A549 (cell line): Measurements from ENCODE around the gene ABHD8. TPM values are rescaled to one million over a fixed set of nuclear protein-coding genes. Genes with fewer than 3 reads are reported as not detected.

Experiments used
- ATAC-seq, 2 experiments: fragments of 200-7000 bp in 1 of 2; fragments of >200 bp in 1 of 2; cut with Nextera tagmentation in 1 of 2; cut with Tn5 transposase in 1 of 2; 3 replicates each; pipeline versions ENCODE4 v1.8.0 to v1.9.1; 2018 to 2020; ENCODE audit warnings: mild to moderate bottlenecking in 1 of 2, moderate library complexity in 1 of 2
- CTCF ChIA-PET: fragments of 300-600 bp; sonication (Branson Sonifier 250); formaldehyde crosslinking; extraction: SDS; loops from one replicate; lab custom pipeline; 2021; ENCODE audit warnings: antibody characterized with exemption, inconsistent platforms; lab: Yijun Ruan, JAX
- POLR2A ChIA-PET: fragments of 350-600 bp; formaldehyde crosslinking; extraction: SDS; loops from one replicate; lab custom pipeline; 2021; ENCODE audit warnings: antibody characterized with exemption, inconsistent platforms; lab: Yijun Ruan, JAX
- DNase-seq, 2 experiments: peaks; one replicate each; pipeline versions ENCODE4 v3.0.0 to v3.0.0-alpha.2; 2011 to 2016; ENCODE audit warnings: low read depth in 1 of 2, low spot score in 1 of 2
- FAIRE-seq: peaks from 2 replicates; lab custom pipeline; 2011; peaks lifted over from hg19 to GRCh38; lab: Jason Lieb, UNC
- H3K27ac ChIP-seq, 2 experiments: fragments of >200 bp; sonication (Bioruptor Twin); formaldehyde crosslinking; 3 replicates each; pipeline ENCODE4 v1.5.1; 2016 to 2017
- H3K4me1 ChIP-seq: fragments of >200 bp; sonication (Bioruptor Twin); formaldehyde crosslinking; 3 replicates; pipeline ENCODE4 v1.6.1; 2016
- H3K4me2 ChIP-seq: fragments of >200 bp; sonication (Bioruptor Twin); formaldehyde crosslinking; 3 replicates; pipeline ENCODE4 v1.6.1; 2016
- H3K4me3 ChIP-seq: fragments of >200 bp; sonication (Bioruptor Twin); formaldehyde crosslinking; 3 replicates; pipeline ENCODE4 v1.5.1; 2016
- H3K9me3 ChIP-seq: fragments of >200 bp; sonication (Bioruptor Twin); formaldehyde crosslinking; 3 replicates; pipeline ENCODE4 v1.6.1; 2016
- CBX2 ChIP-seq: fragments of 200-600 bp; sonication (generic); IDR thresholded peaks from 2 replicates; pipeline ENCODE4 v1.6.1; 2016; ENCODE audit warnings: low read depth, mild to moderate bottlenecking, borderline replicate concordance
- CHD2 ChIP-seq: fragments of 150-350 bp; IDR thresholded peaks from 2 replicates; pipeline ENCODE4 v1.6.1; 2014; ENCODE audit warnings: low read length; ENCODE audit not compliant: partially characterized antibody
- CTCF ChIP-seq: fragments of >200 bp; sonication (Bioruptor Twin); formaldehyde crosslinking; IDR thresholded peaks from 3 replicates; pipeline ENCODE4 v1.5.1; 2016
- E2F6 ChIP-seq: IDR thresholded peaks from 2 replicates; pipeline ENCODE4 v1.6.1; 2012; ENCODE audit warnings: low read depth, borderline replicate concordance
- HES2 ChIP-seq: fragments of >200 bp; sonication (Bioruptor Twin); formaldehyde crosslinking; IDR thresholded peaks from 2 replicates; pipeline ENCODE4 v1.6.1; 2016
- HMGXB4 ChIP-seq: fragments of 250-450 bp; sonication (Bioruptor Pico); IDR thresholded peaks from 2 replicates; pipeline ENCODE4 v1.5.0; 2021; ENCODE audit warnings: mild to moderate bottlenecking, moderate library complexity, borderline replicate concordance
- JUNB ChIP-seq: fragments of >200 bp; sonication (Bioruptor Twin); formaldehyde crosslinking; IDR thresholded peaks from 2 replicates; pipeline ENCODE4 v1.6.1; 2016
- KDM5A ChIP-seq: fragments of 200-600 bp; sonication (generic); IDR thresholded peaks from 2 replicates; pipeline ENCODE4 v1.6.1; 2016; ENCODE audit warnings: antibody characterized with exemption, mild to moderate bottlenecking
- MAX ChIP-seq: IDR thresholded peaks from 2 replicates; pipeline ENCODE4 v1.6.1; 2012
- NR3C1 ChIP-seq: fragments of >200 bp; sonication (Bioruptor Twin); formaldehyde crosslinking; IDR thresholded peaks from 3 replicates; pipeline ENCODE4 v1.6.1; 2017
- RAD21 ChIP-seq, 2 experiments: fragments of >200 bp in 1 of 2; sonication (Bioruptor Twin) in 1 of 2; formaldehyde crosslinking in 1 of 2; IDR thresholded peaks in 1 of 2; conservative IDR thresholded peaks in 1 of 2; 2 replicates in 1 of 2; 3 replicates in 1 of 2; pipeline ENCODE4 v1.6.1; 2012 to 2018; ENCODE audit warnings: inconsistent platforms in 1 of 2
- REST ChIP-seq: fragments of 200-600 bp; sonication (generic); IDR thresholded peaks from 2 replicates; pipeline ENCODE4 v1.6.1; 2016; ENCODE audit warnings: antibody characterized with exemption, mild to moderate bottlenecking, moderate library complexity
- SMC3 ChIP-seq: fragments of >200 bp; sonication (Bioruptor Twin); formaldehyde crosslinking; IDR thresholded peaks from 3 replicates; pipeline ENCODE4 v1.6.1; 2018; ENCODE audit warnings: inconsistent platforms
- USF2 ChIP-seq: fragments of 450-650 bp; IDR thresholded peaks from 2 replicates; pipeline ENCODE4 v1.6.1; 2014; ENCODE audit warnings: antibody characterized with exemption
- WGBS: methylation state at CpG from one replicate; pipeline ENCODE4 v1.1.6; 2017; ENCODE audit errors: missing lambda C conversion rate; 5-methylcytosine and 5-hydroxymethylcytosine counted together
- polyA plus RNA-seq, 4 experiments: library from polyadenylated mRNA; depleted of rRNA in 3 of 4; stranded (reverse); fragments of >200 nt; fragmentation: RNase III in 1 of 4; extraction: RNeasy Plus Mini Kit Qiagen cat#74134 plus additional on column Dnase treatment in 1 of 4; gene quantifications; 2 replicates in 3 of 4; 3 replicates in 1 of 4; pipeline ENCODE4 v1.2.3, GENCODE V29; 2011 to 2017

The ABHD8 gene
- polyA plus RNA-seq, 2 of the 4 experiments (the other 2 are of a cell fraction) = 2.3 to 4.2 TPM

- WGBS = 18% methylated on average over 24 of the region's 45 CpGs
- Histone ChIP-seq H3K9me3 (no peaks in the 10 kb centered on the region), H3K4me3 (0 out of 3 replicates have a peak overlapping the region, but pooled peaks have one; percentile 19), H3K27ac (peak overlapping the region; percentile 58 to 76; a peak in 3 of 6 replicates), H3K4me2 (peak overlapping the region; percentile 76), H3K4me1 (no peaks in the 10 kb centered on the region)
- TF ChIP-seq KDM5A (no peak), CHD2 (no peak), JUNB (no peak), SMC3 (peak; percentile 77), NR3C1 (no peak), REST (no peak), USF2 (no peak), RAD21 (conservative IDR thresholded peaks at IDR 0.05 in 1 of 2, IDR thresholded peaks at IDR 0.05 in 1 of 2) (peak; percentile 84), CBX2 (no peak), CTCF (peak; percentile 73), HES2 (no peak), E2F6 (peak; percentile 83), MAX (peak; percentile 70; the same call in 1 of the 2 replicates), HMGXB4 (CRISPR knock-in tag) (no peak)
- POLR2A ChIA-PET = no interaction called here
- DNase-seq = peak; percentile 64 to 83
- CTCF ChIA-PET = interaction anchor here (0.6 to 5.1 kb wide), 34 partner anchors 8 to 511 kb away, joined by 3 to 77 read pairs (median 4); partner anchors contain the start of genes BABAM1, OCEL1 and USHBP1
- ATAC-seq = peak; percentile 92 to 98
- no peak for FAIRE-seq
Observed at GRCh38 chr19:17282488-17283125, 20.6 kb downstream of the ABHD8 start.
